HepG2 (cell line): ENCODE data around the gene KRT7. TPM values are rescaled to one million over a fixed set of nuclear protein-coding genes. Genes with fewer than 3 reads are reported as not detected.

Source experiments
- ATAC-seq: fragments of 200-7000 bp; cut with Tn5 transposase; 3 replicates; pipeline ENCODE4 v1.9.1; 2020; ENCODE audit warnings: mild to moderate bottlenecking, moderate library complexity
- BruUV-seq: library from RNA; stranded (reverse); fragments of 400-500 nt; replicated peaks from 2 replicates; lab custom pipeline; 2021; lab: Mats Ljungman, UMichigan
- CTCF ChIA-PET: fragments of 300-600 bp; formaldehyde crosslinking; extraction: SDS; loops from one replicate; lab custom pipeline; 2021; ENCODE audit warnings: low total read pairs, inconsistent platforms, low intra/inter-chr PET ratio; lab: Yijun Ruan, JAX
- POLR2A ChIA-PET: fragments of 350-600 bp; sonication (Branson Sonifier 250); formaldehyde crosslinking; loops from one replicate; lab custom pipeline; 2020; ENCODE audit warnings: antibody characterized with exemption, inconsistent platforms; lab: Yijun Ruan, JAX
- DNase-seq: peaks from one replicate; pipeline ENCODE4 v3.0.0-alpha.2; 2015; ENCODE audit warnings: low spot score
- FAIRE-seq: peaks from 3 replicates; lab custom pipeline; 2011; peaks lifted over from hg19 to GRCh38; lab: Jason Lieb, UNC
- H2AFZ ChIP-seq: one replicate; pipeline ENCODE4 v1.6.1; 2011; ENCODE audit warnings: low read length, inconsistent platforms
- H3K27ac ChIP-seq: fragments of 300-600 bp; 3 replicates; pipeline ENCODE4 v1.8.0; 2011; ENCODE audit warnings: mixed run types, mild to moderate bottlenecking, mixed read lengths, low read length, inconsistent platforms; ENCODE audit not compliant: insufficient read depth; ENCODE audit errors: extremely low read length
- H3K27me3 ChIP-seq, 2 experiments: fragments of 200-600 bp in 1 of 2; 2 replicates in 1 of 2; 3 replicates in 1 of 2; pipeline versions ENCODE4 v1.6.0 to v1.8.0; 2011; ENCODE audit warnings: low read length in 2 of 2, mild to moderate bottlenecking in 2 of 2, moderate library complexity in 2 of 2, inconsistent platforms in 1 of 2; ENCODE audit not compliant: insufficient read depth in 2 of 2, control insufficient read depth in 1 of 2
- H3K36me3 ChIP-seq, 2 experiments: fragments of 200-600 bp in 1 of 2; replicated peaks in 1 of 2; 2 replicates in 1 of 2; 3 replicates in 1 of 2; pipeline versions ENCODE4 v1.5.1 to v1.8.0; 2011; ENCODE audit warnings: low read length in 2 of 2, inconsistent platforms in 1 of 2; ENCODE audit not compliant: insufficient read depth in 2 of 2, control insufficient read depth in 1 of 2
- H3K4me1 ChIP-seq: 2 replicates; pipeline ENCODE4 v1.5.1; 2012; ENCODE audit warnings: low read length, inconsistent platforms; ENCODE audit not compliant: insufficient read depth
- H3K4me2 ChIP-seq: 2 replicates; pipeline ENCODE4 v1.6.0; 2011; ENCODE audit warnings: low read depth, low read length, inconsistent platforms
- H3K4me3 ChIP-seq, 3 experiments: fragments of 200-600 bp in 1 of 3; sonication (generic), shearing (Covaris generic) in 1 of 3; replicated peaks in 1 of 3; 2 replicates each; pipeline ENCODE4 v1.5.1; 2011 to 2016; ENCODE audit warnings: low read length in 3 of 3, inconsistent platforms in 2 of 3, low read depth in 2 of 3, mild to moderate bottlenecking in 2 of 3, control low read depth in 1 of 3, mixed read lengths in 1 of 3; ENCODE audit not compliant: insufficient read depth in 1 of 3
- H3K79me2 ChIP-seq: one replicate; pipeline ENCODE4 v1.6.1; 2011; ENCODE audit warnings: low read length, inconsistent platforms; ENCODE audit not compliant: insufficient read depth
- H3K9ac ChIP-seq: 2 replicates; pipeline ENCODE4 v1.6.0; 2011; ENCODE audit warnings: mild to moderate bottlenecking, low read depth, low read length, inconsistent platforms; ENCODE audit not compliant: insufficient read depth
- H3K9me3 ChIP-seq: 2 replicates; pipeline ENCODE4 v1.5.1; 2012; ENCODE audit warnings: mild to moderate bottlenecking, low read length
- H4K20me1 ChIP-seq: 2 replicates; pipeline ENCODE4 v1.6.0; 2011; ENCODE audit warnings: inconsistent platforms, mild to moderate bottlenecking, low read length, moderate library complexity; ENCODE audit not compliant: insufficient read depth
- ATF3 ChIP-seq: sonication (generic); formaldehyde crosslinking; IDR thresholded peaks from 2 replicates; pipeline ENCODE4 v1.4.0; 2020; ENCODE audit warnings: missing genetic modification reagents
- CREB1 ChIP-seq, 2 experiments: fragments of 450-650 bp in 1 of 2; IDR thresholded peaks; 2 replicates each; pipeline ENCODE4 v1.6.1; 2016 to 2017; ENCODE audit warnings: control low read depth in 1 of 2, mild to moderate bottlenecking in 1 of 2, missing compliant biosample characterization in 1 of 2, missing genetic modification characterization in 1 of 2
- GLMP ChIP-seq: sonication (generic); formaldehyde crosslinking; IDR thresholded peaks from 2 replicates; pipeline ENCODE4 v1.9.0; 2021; ENCODE audit warnings: missing genetic modification reagents, mild to moderate bottlenecking, borderline replicate concordance
- HOXA7 ChIP-seq: sonication (generic); formaldehyde crosslinking; IDR thresholded peaks from 2 replicates; pipeline ENCODE4 v1.8.1; 2022; ENCODE audit warnings: mild to moderate bottlenecking, missing genetic modification reagents, moderate library complexity
- KAT8 ChIP-seq: IDR thresholded peaks from 2 replicates; pipeline ENCODE4 v1.6.1; 2016; ENCODE audit warnings: missing genetic modification reagents, missing compliant biosample characterization
- KDM1A ChIP-seq: IDR thresholded peaks from 2 replicates; pipeline ENCODE4 v1.6.1; 2016; ENCODE audit warnings: missing compliant biosample characterization
- TBX2 ChIP-seq: sonication (generic); formaldehyde crosslinking; IDR thresholded peaks from 2 replicates; pipeline ENCODE4 v1.5.0; 2020; ENCODE audit warnings: missing genetic modification reagents, mild to moderate bottlenecking, borderline replicate concordance
- TCF7 ChIP-seq: sonication (generic); IDR thresholded peaks from 2 replicates; pipeline ENCODE4 v1.6.1; 2016; ENCODE audit warnings: antibody characterized with exemption, low read depth
- TP53 ChIP-seq: sonication (generic); formaldehyde crosslinking; conservative IDR thresholded peaks from 2 replicates; pipeline ENCODE4 v1.4.0; 2020; ENCODE audit warnings: missing genetic modification reagents
- ZNF264 ChIP-seq: sonication (generic); formaldehyde crosslinking; IDR thresholded peaks from 2 replicates; pipeline ENCODE4 v1.4.0; 2020; ENCODE audit warnings: missing genetic modification reagents
- ZNF460 ChIP-seq: sonication (generic); formaldehyde crosslinking; IDR thresholded peaks from 2 replicates; pipeline ENCODE4 v1.5.1; 2020; ENCODE audit warnings: missing genetic modification reagents, mild to moderate bottlenecking, borderline replicate concordance
- ZNF496 ChIP-seq: sonication (generic); formaldehyde crosslinking; IDR thresholded peaks from 2 replicates; pipeline ENCODE4 v1.8.1; 2023; ENCODE audit warnings: mild to moderate bottlenecking, moderate library complexity, missing genetic modification reagents; ENCODE audit not compliant: insufficient replicate concordance
- ZNF562 ChIP-seq: sonication (generic); formaldehyde crosslinking; IDR thresholded peaks from 2 replicates; pipeline ENCODE4 v1.8.0; 2022; ENCODE audit warnings: missing genetic modification reagents, borderline replicate concordance
- ZNF75D ChIP-seq: sonication (generic); formaldehyde crosslinking; IDR thresholded peaks from 2 replicates; pipeline ENCODE4 v1.8.1; 2023; ENCODE audit warnings: missing genetic modification reagents, mild to moderate bottlenecking, borderline replicate concordance
- ZNF878 ChIP-seq: sonication (generic); formaldehyde crosslinking; IDR thresholded peaks from 2 replicates; pipeline ENCODE4 v1.8.1; 2023; ENCODE audit warnings: mild to moderate bottlenecking, missing genetic modification reagents, moderate library complexity
- ZSCAN21 ChIP-seq: sonication (generic); formaldehyde crosslinking; IDR thresholded peaks from 2 replicates; pipeline ENCODE4 v1.8.0; 2022; ENCODE audit warnings: mild to moderate bottlenecking, missing genetic modification reagents, moderate library complexity, borderline replicate concordance
- ZSCAN9 ChIP-seq: IDR thresholded peaks from 2 replicates; pipeline ENCODE4 v1.6.1; 2016; ENCODE audit warnings: borderline replicate concordance
- ZXDC ChIP-seq: sonication (generic); formaldehyde crosslinking; IDR thresholded peaks from 2 replicates; pipeline ENCODE4 v1.5.0; 2020; ENCODE audit warnings: mild to moderate bottlenecking, missing genetic modification reagents
- WGBS: methylation state at CpG from one replicate; pipeline ENCODE4 v1.1.6; 2017; ENCODE audit warnings: low lambda C conversion rate; 5-methylcytosine and 5-hydroxymethylcytosine counted together
- in situ Hi-C: cut with HindIII; loops from 2 replicates; pipeline ENCODE4 v1.10.0; 2017; ENCODE audit warnings: low pct_unique_long_range_greater_than_20kb; ENCODE audit not compliant: extremely low pct_ligation_motif_present
- intact Hi-C: fragments of 100-400 bp; cut with micrococcal nuclease; formaldehyde crosslinking; loops from one replicate; pipeline ENCODE4 v1.10.0; 2022; ENCODE audit not compliant: unreplicated experiment
- polyA plus RNA-seq, 8 experiments: library from polyadenylated mRNA; depleted of rRNA in 3 of 8; stranded (reverse) in 7 of 8; unstranded in 1 of 8; fragments of >200 nt; fragmentation: Illumina TruSeq in 4 of 8; extraction: Trizol in 4 of 8; gene quantifications; 2 replicates each; pipeline versions ENCODE4 v1.2.1 to v1.2.3, GENCODE V29; 2011 to 2016; ENCODE audit warnings: low read depth in 4 of 8, missing spikeins in 1 of 8, mixed read lengths in 1 of 8; ENCODE audit not compliant: insufficient read depth in 1 of 8
- total RNA-seq, 5 experiments: library from RNA; depleted of rRNA; stranded (reverse); fragments of >200 nt; fragmentation: Illumina TruSeq; extraction: Trizol; gene quantifications; 2 replicates each; pipeline ENCODE4 v1.2.3, GENCODE V29; 2016; ENCODE audit warnings: low read depth in 1 of 5

KRT7 gene
- total and polyA plus RNA-seq, 2 of the 13 experiments (the other 11 are each of a cell fraction or from before 2014, with no cell fraction given) = 0.83 TPM; not detected in 1

- H4K20me1 ChIP-seq = no peaks in the 10 kb centered on the region
- intact Hi-C loops = no loop called here
- WGBS = 24% methylated on average over 6 of the region's 6 CpGs
- ATAC-seq = no peak
- no peaks in the 10 kb centered on the region for H3K4me1 ChIP-seq
- BruUV-seq = no TSS peak
- in situ Hi-C loops = no loop called here
- FAIRE-seq = no peak
- H2AFZ ChIP-seq = no peak overlapping the region
- H3K27ac ChIP-seq = no peak overlapping the region
- peaks cover 12% of the 10 kb centered on the region for H3K9me3 ChIP-seq
- H3K4me3 ChIP-seq = no peak overlapping the region
- peaks cover 1 to 27% of the 10 kb centered on the region in 2 experiments; a peak in 4 of 5 replicates for H3K27me3 ChIP-seq
- CTCF ChIA-PET = no interaction called here
- TF ChIP-seq TCF7 = no peak
- no peak for TF ChIP-seq KDM1A (CRISPR knock-in tag)
- no peak for TF ChIP-seq ZSCAN9 (CRISPR knock-in tag)
- TF ChIP-seq GLMP (CRISPR knock-in tag) = no peak
- TF ChIP-seq HOXA7 (CRISPR knock-in tag) = no peak
- no peak for TF ChIP-seq TP53 (CRISPR knock-in tag)
- TF ChIP-seq ZNF496 (CRISPR knock-in tag) = no peak
- TF ChIP-seq TBX2 = no peak
- TF ChIP-seq ZSCAN21 = no peak
- TF ChIP-seq ATF3 (CRISPR knock-in tag) = no peak
- no peak for TF ChIP-seq ZXDC (CRISPR knock-in tag)
- TF ChIP-seq ZNF562 (CRISPR knock-in tag) = no peak
- no peak for TF ChIP-seq CREB1 (IDR thresholded peaks at IDR 0.05)
- no peak for TF ChIP-seq CREB1 (CRISPR knock-in tag; IDR thresholded peaks at IDR 0.05)
- TF ChIP-seq ZNF460 (CRISPR knock-in tag) = no peak
- no peak for TF ChIP-seq ZNF75D (CRISPR knock-in tag)
- TF ChIP-seq ZNF878 = no peak
- no peak for TF ChIP-seq ZNF264 (CRISPR knock-in tag)
- no peak for TF ChIP-seq KAT8 (CRISPR knock-in tag)
- no peak for DNase-seq
- no peak overlapping the region for H3K9ac ChIP-seq
- POLR2A ChIA-PET = no interaction called here
- H3K36me3 ChIP-seq = no peaks in the 10 kb centered on the region
- H3K79me2 ChIP-seq = no peaks in the 10 kb centered on the region
- H3K4me2 ChIP-seq = no peak overlapping the region
Measured at GRCh38 chr12:52259657-52260243, 26.7 kb downstream of the KRT7 start.
